ENCODE data around the gene RTL1. TPM values are rescaled to one million over a fixed set of nuclear protein-coding genes. Genes with fewer than 3 reads are reported as not detected.

RTL1 gene
- total and polyA plus RNA-seq, 2 of the 8 experiments (the other 6 are each of a cell fraction or from before 2014, with no cell fraction given), result not detected

- TF ChIP-seq SUZ12 (IDR thresholded peaks at IDR 0.05; ENCODE audit: low read length), result no peak
These were observed 20.3 kb downstream of the RTL1 start (continued) for GRCh38 chr14:100882991-100883788.

All from H1 (cell line).